ENCODE data around the gene PRIM1.
"Not testable (repeated sequence)": the region's sequence is repeated elsewhere in the genome, so short reads cannot be mapped to it uniquely, and the experiment has no call there.

Gene PRIM1

GRCh38 chr12:56751712-56752598 is at the start of gene PRIM1:
Gene PRIM1, minus strand, starts transcription at chr12:56752323. Its CDS starts 25 bp downstream, at chr12:56752298.
- peak; percentile 67 for DNase-seq (ENCODE audit: low spot score)

GRCh38 chr12:56800221-56800620 is 48.1 kb upstream of the PRIM1 start:
- DNase-seq (ENCODE audit: low spot score), result no peak

DNA sequence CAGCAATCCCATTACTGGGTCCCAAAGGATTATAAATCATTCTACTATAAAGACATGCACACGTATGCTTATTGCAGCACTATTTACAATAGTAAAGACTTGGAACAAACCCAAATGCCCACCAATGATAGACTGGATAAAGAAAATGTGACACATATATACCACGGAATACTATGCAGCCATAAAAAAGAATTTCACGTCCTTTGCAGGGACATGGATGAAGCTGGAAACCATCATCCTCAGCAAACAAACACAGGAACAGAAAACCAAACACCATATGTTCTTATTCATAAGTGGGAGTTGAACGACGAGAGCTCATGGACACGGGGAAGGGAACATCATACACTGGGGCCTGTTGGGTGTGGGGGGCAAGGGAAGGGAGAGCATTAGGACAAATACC is 47.2 kb upstream of the PRIM1 start:
- not testable (repeated sequence) for DNase-seq (ENCODE audit: low spot score)

DNA sequence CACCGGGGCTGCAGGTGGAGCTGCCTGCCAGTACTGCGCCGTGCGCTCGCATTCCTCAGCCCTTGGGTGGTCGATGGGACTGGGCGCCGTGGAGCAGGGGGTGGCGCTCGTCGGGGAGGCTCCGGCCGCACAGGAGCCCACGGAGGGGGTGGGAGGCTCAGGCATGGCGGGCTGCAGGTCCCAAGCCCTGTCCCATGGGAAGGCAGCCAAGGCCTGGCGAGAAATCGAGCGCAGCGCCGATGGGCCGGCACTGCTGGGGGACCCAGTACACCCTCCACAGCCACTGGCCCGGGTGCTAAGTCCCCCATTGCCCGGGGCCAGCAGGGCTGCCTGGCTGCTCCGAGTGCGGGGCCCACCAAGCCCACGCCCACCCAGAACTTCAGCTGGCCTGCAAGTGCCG is 43.7 kb upstream of the PRIM1 start:
- not testable (repeated sequence) for DNase-seq (ENCODE audit: low spot score)

GRCh38 chr12:56795046-56795562 is 43.0 kb upstream of the PRIM1 start:
- DNase-seq (ENCODE audit: low spot score), result not testable (repeated sequence)

DNA sequence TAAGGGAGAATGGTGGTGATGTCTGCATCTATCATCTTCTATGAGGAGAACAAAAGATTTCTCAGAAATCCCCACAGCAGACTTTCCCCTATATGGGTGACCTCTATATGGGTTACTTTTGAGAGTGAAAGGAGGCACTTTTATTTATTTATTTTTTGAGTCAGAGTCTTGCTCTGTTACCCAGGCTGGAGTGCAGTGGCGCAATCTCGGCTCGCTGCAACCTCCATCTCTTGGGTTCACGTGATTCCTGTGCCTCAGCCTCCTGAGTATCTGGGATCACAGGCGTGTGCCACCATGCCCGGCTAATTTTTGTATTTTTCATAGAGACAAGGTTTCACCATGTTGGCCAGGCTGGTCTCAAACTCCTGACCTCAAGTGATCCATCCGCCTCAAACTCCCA is 41.0 kb upstream of the PRIM1 start:
- not testable (repeated sequence) for DNase-seq (ENCODE audit: low spot score)

GRCh38 chr12:56792678-56793077 is 40.6 kb upstream of the PRIM1 start:
- no peak for DNase-seq (ENCODE audit: low spot score)

DNA sequence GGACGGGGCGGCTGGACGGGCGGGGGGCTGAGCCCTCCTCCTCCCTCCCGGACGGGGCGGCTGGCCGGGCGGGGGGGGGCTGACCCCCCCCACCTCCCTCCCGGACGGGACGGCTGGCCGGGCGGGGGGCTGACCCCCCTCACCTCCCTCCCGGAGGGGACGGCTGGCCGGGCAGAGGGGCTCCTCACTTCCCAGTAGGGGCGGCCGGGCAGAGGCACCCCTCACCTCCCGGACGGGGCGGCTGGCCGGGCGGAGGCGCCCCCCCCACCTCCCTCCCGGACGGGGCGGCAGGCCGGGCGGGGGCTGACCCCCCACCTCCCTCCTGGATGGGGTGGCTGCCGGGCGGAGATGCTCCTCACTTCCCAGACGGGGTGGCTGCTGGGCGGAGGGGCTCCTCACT is 37.3 kb upstream of the PRIM1 start:
- DNase-seq (ENCODE audit: low spot score), result not testable (repeated sequence)

DNA sequence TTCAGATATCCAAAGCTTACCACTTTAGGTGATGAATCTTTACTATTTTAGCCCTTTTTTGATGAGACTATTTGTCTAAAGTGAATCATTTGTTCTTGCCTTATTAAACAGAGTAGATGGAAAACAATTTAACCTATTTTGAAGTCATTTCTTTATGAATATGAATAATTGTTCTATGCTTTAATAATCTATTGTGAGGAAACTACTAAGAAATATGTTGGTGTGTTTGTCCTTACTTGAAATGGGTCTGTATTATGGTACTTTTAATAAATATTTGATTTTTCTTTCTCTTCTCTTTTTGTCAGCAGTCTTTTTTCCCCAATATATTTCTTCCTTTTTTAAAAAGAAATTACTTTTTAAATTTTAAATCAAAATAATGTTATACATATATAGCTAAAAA is 35.4 kb upstream of the PRIM1 start:
- no peak for DNase-seq (ENCODE audit: low spot score)

GRCh38 chr12:56785874-56786273 is 33.8 kb upstream of the PRIM1 start:
- no peak for DNase-seq (ENCODE audit: low spot score)

DNA sequence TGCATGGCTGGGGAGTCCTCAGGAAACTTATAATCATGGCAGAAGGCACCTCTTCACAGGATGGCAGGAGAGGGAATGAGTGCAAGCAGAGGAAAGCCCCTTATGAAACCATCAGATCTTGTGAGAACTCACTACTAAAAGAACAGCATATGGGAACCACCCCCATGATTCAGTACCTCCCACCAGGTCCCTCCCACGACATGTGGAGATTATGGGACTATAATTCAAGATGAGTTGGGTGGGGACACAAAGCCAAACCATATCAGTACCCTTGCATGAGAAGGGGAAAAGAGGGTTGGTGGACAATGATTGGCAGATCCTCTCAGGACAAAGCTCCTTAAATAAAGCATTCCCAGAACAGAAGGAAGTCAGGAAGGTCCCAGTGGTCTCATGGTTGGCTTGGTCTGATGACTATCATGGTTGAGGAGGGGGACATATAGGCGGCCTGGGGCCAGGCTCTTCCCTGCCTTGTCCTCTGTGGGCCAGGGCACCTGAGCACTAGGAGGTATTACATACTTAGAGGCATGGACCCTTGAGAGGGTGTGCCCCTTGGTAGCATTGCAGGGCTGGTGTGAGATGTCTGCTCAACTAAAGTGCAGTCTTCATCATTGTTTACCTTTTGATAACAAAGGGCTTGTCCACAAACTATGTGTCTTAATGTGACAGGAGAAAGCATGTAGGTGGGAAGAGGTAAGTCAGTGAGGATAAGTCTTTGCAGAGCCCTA is 33.2 kb upstream of the PRIM1 start:
- DNase-seq (ENCODE audit: low spot score), result no peak

- DNase-seq (ENCODE audit: low spot score), result no peak
Observed at GRCh38 chr12:56781726-56782125, 29.6 kb upstream of the PRIM1 start.

- no peak for DNase-seq (ENCODE audit: low spot score)
Observed at GRCh38 chr12:56778756-56779155, 26.6 kb upstream of the PRIM1 start.

DNA sequence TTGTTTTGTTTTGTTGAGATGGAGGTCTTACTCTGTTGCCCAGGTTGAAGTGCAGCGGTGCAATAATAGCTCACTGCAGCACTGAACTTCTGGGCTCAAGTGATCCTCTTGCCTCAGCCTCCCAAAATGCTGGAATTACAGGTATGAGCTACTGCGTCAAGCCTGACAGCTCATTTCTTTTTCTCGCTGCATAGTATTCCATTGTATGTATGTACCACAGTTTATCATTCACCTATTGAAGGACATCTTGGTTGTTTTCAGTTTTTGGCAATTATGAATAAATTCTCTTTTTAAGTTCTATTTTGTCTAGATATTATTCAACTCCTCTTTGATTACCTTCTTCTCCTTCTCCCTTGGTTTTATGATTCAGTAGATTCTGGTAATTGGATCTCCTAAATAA is 24.5 kb upstream of the PRIM1 start:
- DNase-seq (ENCODE audit: low spot score), result no peak

GRCh38 chr12:56775638-56776037 is 23.5 kb upstream of the PRIM1 start:
- DNase-seq (ENCODE audit: low spot score), result no peak

DNA sequence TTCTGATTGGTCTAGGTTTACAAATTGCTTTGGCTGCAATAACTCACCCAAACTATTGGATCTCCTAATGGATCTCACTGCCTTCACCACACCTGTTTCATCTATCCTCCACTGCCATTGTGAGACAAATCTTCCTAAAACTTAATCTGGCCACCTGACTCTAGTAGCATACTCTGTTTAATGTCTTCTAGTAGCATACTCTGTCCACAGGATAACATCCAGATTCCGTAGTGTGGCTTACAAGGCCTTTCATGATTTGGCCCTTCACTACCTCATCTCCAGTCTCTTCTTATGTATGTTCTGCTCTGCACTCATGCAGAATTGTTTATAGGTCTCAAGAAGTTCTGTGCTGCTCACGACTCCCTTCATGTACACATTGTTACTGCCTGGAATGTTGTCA is 21.0 kb upstream of the PRIM1 start:
- no peak for DNase-seq (ENCODE audit: low spot score)

DNA sequence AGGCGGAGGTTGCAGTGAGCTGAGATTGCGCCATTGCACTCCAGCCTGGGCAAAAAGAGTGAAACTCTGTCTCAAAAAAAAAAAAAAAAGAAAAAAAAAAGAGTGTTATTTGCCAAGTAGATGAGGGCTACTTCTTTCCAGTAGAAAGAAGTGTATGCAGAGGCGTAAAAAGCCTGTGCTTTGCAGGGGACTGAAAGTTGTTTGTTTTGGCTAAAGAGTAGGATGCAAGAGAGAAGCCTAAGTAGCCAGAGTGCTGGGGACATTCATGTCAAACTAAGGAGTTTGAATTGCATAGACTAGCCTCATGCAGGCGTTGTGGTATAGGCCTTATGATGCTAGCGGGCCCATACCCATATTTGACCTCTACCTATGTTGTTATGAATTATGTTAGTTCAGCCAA is 20.5 kb upstream of the PRIM1 start:
- no peak for DNase-seq (ENCODE audit: low spot score)

- no peak for DNase-seq (ENCODE audit: low spot score)
Observed at GRCh38 chr12:56769868-56770267, 17.7 kb upstream of the PRIM1 start.

DNA sequence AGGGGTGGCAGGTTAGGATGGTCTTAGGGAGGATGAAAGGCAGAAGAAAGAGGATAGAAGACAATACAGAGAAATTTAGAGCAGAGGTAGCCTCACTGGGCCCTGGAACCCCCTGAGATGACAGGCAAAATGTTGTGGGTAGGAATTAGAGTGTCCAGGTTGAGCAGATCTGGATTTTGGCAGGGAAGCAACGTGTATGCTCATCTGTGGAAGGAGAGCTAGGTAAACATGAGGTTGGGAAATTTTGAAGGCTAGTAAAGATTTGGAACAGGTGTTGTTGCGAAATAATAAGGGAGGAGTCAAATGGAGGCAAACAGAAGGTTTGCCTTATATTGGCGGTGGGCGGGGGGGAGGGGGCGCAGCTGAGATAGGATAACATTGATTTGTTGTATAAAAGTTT is 16.3 kb upstream of the PRIM1 start:
- DNase-seq (ENCODE audit: low spot score), result no peak

GRCh38 chr12:56766535-56766934 is 14.4 kb upstream of the PRIM1 start:
- DNase-seq (ENCODE audit: low spot score), result peak; percentile 81

GRCh38 chr12:56763753-56764657 is 11.9 kb upstream of the PRIM1 start:
- DNase-seq (ENCODE audit: low spot score), result no peak

GRCh38 chr12:56761812-56762211 is 9.7 kb upstream of the PRIM1 start:
- no peak for DNase-seq (ENCODE audit: low spot score)
